Epithelial cell of esophagus (primary cell): ENCODE results near the gene NAA10.
A peak's percentile ranks its signal among the peaks of the same experiment; 100 is the strongest.

Experiments
- DNase-seq: peaks from one replicate; pipeline ENCODE4 v3.0.0; 2010; ENCODE audit warnings: low read depth
- H3K4me3 ChIP-seq: 2 replicates; pipeline ENCODE4 v1.5.1; 2011; ENCODE audit warnings: mild to moderate bottlenecking, low read length, control low read depth
- TF ChIP-seq, protein P1 (sequence below): IDR thresholded peaks from 2 replicates; pipeline ENCODE4 v1.5.1; 2011; ENCODE audit warnings: low read depth, mild to moderate bottlenecking, low read length, control low read depth, inconsistent platforms; ENCODE audit not compliant: insufficient read depth; ENCODE audit errors: missing control alignments

The NAA10 gene

GRCh38 chrX:153902385-153902784 lies 32.5 kb downstream of the NAA10 start:
- DNase-seq, result peak; percentile 17
- H3K4me3 ChIP-seq, result no peak overlapping the region
- TF ChIP-seq, protein P1, sequence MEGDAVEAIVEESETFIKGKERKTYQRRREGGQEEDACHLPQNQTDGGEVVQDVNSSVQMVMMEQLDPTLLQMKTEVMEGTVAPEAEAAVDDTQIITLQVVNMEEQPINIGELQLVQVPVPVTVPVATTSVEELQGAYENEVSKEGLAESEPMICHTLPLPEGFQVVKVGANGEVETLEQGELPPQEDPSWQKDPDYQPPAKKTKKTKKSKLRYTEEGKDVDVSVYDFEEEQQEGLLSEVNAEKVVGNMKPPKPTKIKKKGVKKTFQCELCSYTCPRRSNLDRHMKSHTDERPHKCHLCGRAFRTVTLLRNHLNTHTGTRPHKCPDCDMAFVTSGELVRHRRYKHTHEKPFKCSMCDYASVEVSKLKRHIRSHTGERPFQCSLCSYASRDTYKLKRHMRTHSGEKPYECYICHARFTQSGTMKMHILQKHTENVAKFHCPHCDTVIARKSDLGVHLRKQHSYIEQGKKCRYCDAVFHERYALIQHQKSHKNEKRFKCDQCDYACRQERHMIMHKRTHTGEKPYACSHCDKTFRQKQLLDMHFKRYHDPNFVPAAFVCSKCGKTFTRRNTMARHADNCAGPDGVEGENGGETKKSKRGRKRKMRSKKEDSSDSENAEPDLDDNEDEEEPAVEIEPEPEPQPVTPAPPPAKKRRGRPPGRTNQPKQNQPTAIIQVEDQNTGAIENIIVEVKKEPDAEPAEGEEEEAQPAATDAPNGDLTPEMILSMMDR, result no peak

GRCh38 chrX:153901753-153902140 lies 33.1 kb downstream of the NAA10 start:
- no peak overlapping the region for H3K4me3 ChIP-seq
- TF ChIP-seq, protein P1, result no peak

GRCh38 chrX:153900831-153901752 lies 33.7 kb downstream of the NAA10 start:
- TF ChIP-seq, protein P1, result no peak
- H3K4me3 ChIP-seq, result no peak overlapping the region
- peak; percentile 84 for DNase-seq

More at GRCh38 chrX:153901753-153902140, 33.1 kb downstream of the NAA10 start:
- no peak for DNase-seq

- DNase-seq, result no peak
- TF ChIP-seq, protein P1, result no peak
- no peak overlapping the region for H3K4me3 ChIP-seq
These were observed 36.9 kb downstream of the NAA10 start for GRCh38 chrX:153897899-153898298.

- no peak for DNase-seq
- no peak overlapping the region for H3K4me3 ChIP-seq
- TF ChIP-seq, protein P1, result no peak
These were observed 45.7 kb downstream of the NAA10 start for GRCh38 chrX:153889123-153889522.

GRCh38 chrX:153888344-153888743 lies 46.5 kb downstream of the NAA10 start:
- H3K4me3 ChIP-seq, result no peak overlapping the region
- no peak for DNase-seq
- TF ChIP-seq, protein P1, result no peak

GRCh38 chrX:153887385-153887784 lies 47.5 kb downstream of the NAA10 start:
- TF ChIP-seq, protein P1, result no peak
- no peak overlapping the region for H3K4me3 ChIP-seq
- no peak for DNase-seq
